Left renal pelvis (tissue), 4 donors: Measurements from ENCODE around the gene KRCC1. TPM values are rescaled to one million over a fixed set of nuclear protein-coding genes. Genes with fewer than 3 reads are reported as not detected.

Source experiments
- DNase-seq, 4 donors: peaks; one replicate each; pipeline ENCODE4 v3.0.0-alpha.2; 2013; ENCODE audit warnings: low read depth in 4 of 4, low spot score in 3 of 4
- polyA plus RNA-seq, 4 donors: library from polyadenylated mRNA; unstranded; fragments of 120-200 nt; gene quantifications; one replicate each; pipeline ENCODE4 v1.2.1, GENCODE V29; 2013; ENCODE audit not compliant: insufficient read length in 4 of 4

The KRCC1 gene
- 10 to 100 TPM; 40.5 to 64.5 (median 57.1) TPM for polyA plus RNA-seq

DNA sequence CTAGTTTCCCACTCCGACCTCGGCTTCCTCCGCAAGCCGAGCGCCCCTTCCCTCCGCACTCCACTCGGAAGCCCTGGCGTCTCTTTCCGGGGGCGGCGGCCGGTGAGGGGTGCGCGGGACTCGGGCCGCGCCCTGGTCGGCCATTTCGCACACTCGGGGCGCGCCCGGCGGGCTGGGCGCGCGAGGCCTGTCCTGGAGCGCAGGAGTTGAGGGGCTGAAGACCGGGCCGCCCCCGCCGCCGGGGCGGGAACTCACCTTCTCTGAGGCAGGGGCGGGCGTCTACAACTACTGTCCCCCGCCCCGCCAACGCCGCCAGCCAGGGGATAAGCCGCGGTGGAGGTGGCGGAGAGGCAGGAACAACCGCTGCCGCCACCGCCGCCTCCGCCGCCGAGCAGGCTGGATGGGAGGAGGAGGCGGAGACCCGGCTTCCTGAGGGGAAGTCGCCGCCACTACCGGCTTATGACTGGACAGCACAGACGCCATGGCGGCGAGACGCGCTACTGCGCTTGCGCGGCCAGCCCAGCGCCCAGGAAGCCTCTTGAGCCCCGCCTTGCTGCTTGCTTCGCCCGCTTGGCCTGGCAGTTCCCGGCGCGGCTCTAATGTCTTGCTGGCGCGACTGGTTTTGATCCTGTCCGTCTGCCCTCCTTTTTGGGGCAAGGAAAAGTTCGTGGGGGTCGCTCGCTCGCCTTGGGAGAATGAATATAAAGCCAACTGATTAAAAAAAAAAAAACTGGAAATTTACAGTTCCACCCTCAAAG lies at the start of gene KRCC1:
TSS of gene KRCC1 (minus strand) at position 413 of the 758 bp plus-strand sequence. CDS start 27,220 bp downstream, outside the sequence.
- peak; percentile 88 to 90 (median 89) for DNase-seq

DNA sequence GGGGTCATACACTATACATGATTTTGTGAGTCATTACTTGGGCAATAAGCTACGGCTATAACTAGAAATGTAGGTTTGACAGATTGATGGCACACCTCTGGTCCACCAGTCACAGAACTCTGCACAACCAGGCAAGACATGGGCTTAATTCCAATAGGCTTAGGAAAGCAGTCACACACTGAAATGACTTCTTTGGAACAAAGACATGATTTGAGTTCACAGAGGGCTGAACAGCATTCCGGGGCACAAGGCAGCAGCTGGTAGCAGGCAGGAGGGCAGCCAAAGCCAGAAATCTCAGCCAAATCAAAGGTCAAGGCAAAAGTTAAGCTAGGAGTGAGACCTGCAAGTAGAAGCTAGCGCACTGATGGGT lies 44.9 kb upstream of the KRCC1 start:
- no peak for DNase-seq

DNA sequence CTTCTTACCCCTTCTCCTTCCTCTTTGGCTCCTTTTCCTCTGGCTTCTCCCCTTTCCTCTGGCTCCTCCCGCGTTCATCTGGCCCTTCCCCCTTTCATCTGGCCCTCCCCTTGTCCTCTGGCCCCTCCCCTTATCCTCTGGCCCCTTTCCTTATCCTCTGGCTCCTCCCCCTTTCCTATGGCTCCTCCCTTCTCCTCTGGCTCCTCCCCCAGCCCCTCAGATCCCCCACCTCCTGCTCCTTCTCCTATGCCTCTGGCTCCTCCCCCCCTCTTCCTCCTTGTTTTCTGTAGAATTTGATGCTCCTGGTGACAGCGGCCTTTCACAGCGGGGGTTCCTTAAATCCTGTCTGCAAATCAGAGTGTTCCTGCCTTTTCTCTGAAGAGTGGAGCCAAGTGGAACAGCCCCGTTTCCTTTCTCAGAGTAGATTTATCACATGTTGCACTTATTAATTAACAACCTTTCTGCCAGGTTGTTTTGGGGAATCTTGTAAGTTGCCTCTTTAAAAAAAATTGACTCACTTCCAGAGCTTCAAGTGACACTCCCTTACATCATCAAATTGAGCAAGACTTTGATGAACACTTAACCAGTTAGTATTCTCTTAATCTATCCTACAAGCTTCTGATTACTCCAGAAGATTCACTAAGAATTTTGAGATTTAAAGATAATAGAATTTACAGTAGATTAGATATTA lies 44.4 kb upstream of the KRCC1 start:
- no peak for DNase-seq

DNA sequence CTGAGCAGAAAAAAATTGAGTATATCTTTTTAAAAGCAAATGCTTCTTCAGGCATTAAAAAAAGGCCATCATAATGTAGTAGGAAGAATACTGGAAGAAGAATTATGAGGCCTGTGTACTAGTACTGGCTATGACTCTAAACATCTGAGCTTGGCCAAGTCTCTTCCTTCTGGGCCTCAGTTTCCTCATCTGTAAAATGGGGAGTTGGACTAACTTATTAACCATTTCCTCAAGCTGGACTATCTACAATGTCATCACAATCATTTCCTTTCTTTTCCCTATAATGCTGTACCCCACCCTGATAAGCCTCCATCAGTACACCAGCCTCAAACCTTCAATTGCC lies 42.9 kb upstream of the KRCC1 start:
- DNase-seq, result no peak

DNA sequence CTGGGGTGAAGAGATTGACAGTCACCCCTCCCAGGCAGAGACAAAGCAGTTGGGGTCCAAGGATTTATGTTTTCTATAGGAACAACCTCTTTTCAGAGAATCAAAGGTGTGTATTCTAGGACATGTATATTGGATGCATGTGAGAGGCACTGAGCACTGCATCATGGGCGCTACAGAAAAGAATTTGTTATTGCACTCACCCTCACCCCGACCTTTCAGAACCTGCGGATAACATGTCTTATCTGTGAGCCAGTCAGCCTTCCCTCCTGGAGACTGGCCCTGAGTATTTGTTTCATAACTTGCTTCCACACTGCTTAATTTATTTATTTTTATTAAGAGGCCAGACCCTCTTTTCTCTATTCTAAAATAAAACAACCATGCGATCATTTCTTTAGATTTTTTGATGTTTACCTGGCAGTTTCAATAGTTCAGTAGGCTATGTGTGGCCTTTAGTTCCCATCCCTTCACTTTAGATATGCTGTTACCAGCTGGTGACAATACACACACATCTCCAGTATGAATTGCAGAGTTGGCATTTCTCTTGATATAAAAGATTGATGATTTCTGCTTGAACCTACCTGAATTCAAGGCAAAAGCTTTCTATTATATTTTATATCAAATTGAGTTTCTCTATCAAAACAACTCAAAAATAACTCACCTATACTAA lies 42.4 kb upstream of the KRCC1 start:
- DNase-seq, result no peak

DNA sequence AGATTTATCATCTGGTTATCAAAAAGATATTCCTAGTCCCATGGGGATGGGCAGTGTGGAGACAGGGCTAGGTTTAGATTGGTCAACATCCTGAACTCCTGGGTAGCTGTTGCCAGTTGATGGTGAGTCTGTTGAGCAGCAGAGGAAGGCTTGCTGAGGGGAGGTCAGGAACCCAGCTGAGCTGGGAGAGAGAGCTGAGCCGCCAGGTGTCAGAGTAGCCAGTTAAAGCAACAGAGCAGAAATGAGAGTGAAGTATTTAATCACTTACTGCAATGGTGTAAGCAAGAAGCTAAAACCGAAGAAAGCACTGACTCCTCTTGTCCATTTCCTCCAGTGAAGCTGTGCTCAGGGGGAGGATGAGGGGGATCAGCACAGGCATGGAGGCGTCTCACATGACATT lies 41.6 kb upstream of the KRCC1 start:
- DNase-seq, result no peak

DNA sequence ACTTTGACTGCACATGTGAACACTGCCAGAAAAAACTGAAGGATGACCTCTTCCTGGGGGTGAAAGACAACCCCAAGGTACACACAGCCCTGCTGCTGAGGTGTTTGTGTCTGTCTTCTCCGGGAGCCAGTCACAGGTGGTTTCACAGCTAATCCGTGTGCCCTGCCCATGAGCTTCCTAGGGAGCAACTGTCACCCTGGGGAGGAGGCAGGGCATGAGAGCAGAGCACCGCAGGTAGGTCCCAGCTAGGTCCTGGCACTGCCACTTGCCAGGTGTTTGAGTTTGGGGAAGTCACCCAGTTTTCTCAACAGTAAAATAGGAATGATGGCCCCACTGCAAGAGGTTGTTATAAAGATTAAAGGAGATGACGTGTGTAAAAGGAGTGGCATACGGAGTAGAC lies 41.1 kb upstream of the KRCC1 start:
- DNase-seq, result no peak

DNA sequence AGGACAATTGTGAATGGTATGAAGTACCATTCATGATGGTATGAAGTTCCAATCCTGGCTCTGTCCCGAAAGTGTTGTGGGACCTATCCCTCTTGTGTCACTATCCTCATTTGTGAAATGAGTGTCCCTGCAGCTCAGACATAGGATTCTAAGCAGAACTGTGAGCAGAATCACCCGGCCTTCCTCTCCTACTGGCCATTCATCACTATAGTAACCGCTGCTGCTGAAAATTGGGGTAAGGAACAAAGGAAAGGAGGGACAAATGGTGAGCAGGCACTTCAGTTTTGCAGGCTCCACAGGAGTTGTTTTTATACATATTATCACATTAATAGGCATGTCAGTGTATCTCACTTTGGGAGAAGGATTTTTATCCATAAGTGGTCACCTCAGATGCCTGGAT lies 39.4 kb upstream of the KRCC1 start:
- no peak for DNase-seq

DNA sequence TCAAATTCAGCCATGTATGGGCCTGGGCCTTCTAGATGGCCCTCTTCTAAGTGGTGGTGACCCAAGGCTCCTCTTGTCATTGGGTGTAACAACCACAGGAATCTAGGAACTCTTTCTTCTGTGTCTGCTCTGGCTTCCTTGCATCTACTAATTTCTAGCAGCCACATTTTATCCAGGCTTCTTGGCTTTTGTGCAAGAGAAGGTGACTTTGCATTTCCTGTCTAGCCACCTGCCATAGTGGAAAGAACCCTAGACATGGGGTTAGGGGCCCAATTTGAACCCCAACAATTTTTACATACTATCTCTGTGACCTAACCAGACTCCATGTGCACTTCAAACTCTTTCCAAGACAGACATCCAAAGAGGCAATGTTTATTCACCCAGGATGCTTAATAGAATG lies 37.2 kb upstream of the KRCC1 start:
- DNase-seq, result no peak

DNA sequence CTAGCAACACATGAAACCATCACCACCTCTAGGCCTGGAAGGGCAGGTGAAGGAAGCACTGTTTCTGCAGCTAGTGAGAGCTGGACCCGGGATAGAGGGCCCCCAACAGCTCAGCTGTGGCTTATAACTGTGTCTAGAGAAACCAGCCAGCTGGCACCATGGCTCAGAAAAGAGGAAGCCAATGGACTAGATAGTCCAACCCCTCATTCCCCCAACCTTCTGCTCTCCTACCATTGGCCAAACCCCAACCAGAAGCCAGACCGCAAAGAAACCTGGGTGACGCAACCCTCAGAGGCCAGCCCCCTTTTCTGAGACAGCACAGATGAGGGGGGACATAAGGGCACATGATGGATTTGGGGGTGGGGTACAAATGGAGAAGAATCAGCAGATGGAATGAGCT lies 36.4 kb upstream of the KRCC1 start:
- DNase-seq, result no peak

DNA sequence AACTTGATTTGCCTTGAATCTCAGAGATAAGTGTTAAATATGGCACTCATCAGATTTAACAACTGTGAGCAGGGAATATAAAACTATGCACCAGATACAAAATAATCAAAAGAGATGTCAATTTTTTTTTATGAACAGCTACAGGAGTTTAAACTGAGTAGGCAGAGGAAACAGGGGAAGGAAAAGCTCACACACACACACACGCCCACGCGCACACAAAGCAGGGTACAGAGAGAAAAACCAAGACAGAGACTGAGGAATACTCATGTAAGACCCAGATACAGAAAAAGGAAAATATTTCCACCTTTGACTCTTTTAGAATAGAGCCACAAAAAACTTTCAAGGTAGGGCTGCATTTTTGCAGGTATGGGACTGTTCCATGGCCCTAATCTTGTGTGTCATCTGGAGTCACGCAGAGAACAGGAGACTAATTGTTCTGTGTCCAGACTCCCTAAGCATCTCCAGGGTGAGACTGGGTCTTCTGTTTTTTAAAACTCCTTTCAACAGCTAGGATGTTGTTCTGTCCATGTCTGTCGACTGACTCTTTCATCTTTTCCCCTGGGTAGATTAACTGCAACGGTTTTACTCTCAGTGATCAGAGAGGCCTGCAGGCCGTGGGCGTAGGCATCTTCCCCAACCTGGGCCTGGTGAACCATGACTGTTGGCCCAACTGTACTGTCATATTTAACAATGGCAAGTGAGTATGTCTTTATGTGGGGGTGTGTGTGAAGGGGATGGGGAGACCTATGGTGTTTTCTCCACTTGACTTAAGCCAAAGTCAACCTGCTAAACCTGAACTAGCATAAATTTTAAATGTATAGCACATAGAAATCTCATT lies 35.1 kb upstream of the KRCC1 start:
- no peak for DNase-seq

DNA sequence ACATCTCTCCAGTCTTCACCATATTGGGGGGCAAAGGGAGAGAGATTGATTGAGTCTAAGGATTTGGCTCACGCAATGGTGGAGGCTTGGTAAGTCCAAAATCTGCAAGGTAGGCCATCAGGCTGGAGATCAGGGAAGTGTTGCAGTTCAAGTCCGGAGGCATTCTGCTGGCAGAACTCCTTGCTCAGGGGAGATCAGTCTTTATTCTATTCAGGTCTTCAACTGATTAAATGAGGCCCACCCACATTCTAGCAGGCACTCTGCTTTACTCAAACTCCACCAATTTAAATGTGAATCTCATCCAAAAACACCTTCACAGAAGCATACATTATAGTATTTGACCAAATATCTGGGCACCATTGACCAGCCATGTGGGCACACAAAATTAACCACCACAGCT lies 33.4 kb upstream of the KRCC1 start:
- DNase-seq, result no peak

DNA sequence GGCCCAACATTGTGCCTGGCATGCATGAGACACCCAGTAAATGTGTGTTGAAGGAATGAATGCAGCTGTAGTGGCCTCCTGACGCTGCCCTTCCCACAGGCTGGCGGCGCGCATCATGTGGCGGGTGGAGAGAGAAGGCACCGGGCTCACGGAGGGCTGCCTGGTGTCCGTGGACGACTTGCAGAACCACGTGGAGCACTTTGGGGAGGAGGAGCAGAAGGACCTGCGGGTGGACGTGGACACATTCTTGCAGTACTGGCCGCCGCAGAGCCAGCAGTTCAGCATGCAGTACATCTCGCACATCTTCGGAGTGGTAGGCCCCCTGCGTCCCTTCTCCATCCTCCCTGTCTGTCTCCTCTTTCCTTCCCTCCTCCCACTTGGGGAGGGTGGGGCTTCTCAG lies 32.2 kb upstream of the KRCC1 start:
- no peak for DNase-seq

DNA sequence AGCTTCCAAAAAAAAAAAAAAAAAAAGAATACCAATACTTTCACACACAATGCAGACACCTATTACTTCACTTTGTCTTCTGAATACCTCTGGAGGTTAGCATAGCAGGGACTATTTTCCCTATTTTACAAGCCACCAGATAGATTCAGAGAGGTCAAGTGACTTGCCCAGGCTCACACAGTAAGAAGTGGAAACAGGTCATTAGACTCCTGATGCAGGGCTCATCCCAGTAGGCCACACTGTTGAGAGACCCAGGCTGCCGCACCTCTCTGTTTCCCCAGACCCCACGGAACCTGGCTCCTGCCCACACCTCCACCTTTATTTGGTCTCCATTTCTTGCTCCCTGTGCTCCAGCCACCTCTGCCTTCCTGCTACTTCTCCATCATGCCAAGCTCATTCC lies 31.5 kb upstream of the KRCC1 start:
- DNase-seq, result no peak

DNA sequence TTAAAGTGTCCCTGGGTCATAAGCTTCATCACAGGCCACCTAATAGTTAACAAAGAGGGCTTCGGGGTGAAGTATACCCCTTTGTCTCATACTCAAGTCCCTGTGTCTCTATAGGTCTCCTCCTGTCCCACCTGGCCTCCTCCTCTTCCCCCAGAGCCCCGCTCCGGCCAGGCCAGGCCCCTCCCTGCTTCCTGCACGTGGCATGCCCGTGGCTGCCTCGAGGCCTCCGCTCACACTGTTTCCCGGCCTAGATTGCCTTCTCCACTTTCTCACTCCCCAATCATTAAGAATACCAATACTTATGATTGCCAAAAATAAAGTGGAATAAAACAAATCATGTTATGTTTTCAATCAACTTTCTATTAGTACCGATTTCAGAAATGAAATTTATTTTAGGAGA lies 30.8 kb upstream of the KRCC1 start:
- DNase-seq, result no peak

DNA sequence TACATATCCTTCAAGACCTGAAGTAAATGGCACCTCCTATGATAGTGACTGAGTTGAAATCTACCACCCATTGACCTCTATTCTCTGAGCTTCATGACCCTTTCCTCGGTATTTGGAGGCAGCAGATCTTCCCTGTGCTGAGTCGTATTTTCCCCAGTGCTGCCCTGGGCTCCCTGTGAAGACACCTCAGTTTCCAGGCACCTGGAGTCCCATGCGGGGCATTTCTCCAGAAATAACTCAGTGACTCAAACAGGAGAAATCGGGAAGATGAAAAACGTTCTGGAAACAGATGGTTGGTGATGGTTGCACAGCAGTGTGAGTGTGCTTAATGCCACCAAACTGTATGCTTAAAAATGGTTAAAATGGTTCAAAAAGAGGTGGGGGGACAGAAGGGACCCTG lies 30.0 kb upstream of the KRCC1 start:
- DNase-seq, result no peak

DNA sequence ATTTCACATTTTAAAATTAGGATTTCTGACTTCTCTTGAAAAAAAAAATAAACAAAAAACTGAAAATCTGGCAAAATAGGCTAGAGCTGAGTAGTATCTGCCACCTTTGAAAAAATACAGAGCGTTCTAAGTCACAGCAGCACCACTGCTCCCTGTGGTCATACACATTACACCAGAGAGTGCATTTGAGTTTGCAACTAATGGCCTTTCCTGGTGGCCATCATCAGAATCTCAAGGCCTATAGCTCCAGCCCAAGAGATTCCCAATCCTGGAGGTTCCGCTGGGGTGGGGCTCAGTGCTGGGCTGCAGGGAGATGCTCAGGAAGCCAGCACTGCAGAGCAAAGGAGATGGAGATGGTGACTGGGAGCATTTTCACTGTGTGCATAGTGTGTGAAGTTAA lies 29.5 kb upstream of the KRCC1 start:
- no peak for DNase-seq

DNA sequence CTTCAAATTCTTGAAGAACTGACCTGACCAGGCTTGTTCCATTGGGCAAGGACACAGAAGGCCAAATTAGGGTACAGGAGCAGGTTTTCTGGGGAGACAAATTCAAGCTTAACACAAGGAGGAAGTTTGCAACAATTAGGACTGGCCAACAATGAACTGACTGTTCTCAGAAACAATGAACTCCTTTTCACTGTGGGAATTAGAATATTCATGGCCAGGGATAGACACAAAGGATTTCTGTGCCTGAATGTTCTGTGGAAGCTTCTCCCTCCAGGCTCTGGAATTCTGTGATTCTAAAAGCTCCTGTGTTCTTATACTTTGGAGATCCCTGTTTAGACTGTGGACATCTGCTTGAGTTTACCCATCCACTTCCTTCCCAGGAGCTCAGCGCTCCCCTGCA lies 27.2 kb upstream of the KRCC1 start:
- DNase-seq, result no peak

DNA sequence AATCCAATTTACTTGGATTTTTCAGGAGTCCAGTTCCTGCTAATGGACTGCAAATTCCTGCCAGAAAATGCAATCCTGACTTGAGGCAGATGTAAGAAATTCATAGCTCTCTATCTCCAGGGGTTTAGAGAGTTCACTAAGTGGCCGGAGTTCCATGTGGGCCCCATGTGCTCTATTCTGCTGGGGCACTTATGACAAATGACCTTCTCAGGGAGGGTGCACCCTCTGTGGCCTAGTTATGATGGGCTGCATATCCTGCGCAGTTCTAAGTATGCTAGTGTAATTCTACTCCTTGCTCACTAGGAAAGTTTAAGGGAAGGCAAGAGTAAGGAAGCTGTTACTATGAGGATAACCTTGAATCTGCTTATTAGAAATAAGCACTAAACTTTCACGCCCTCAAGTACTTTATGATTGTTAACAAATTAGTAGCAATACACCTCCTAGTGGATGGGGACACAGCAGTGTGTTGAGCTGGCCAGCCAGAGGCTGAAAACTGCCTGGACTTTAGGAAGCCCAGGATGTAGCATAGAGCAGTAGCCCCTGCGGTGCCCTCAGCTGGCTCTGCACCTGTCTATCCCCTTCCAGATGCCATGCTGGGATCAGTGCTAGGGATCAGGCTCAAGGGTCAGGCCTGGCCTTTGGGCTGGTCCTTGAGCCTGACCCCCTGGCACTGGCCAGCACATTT lies 26.5 kb upstream of the KRCC1 start:
- DNase-seq, result no peak

DNA sequence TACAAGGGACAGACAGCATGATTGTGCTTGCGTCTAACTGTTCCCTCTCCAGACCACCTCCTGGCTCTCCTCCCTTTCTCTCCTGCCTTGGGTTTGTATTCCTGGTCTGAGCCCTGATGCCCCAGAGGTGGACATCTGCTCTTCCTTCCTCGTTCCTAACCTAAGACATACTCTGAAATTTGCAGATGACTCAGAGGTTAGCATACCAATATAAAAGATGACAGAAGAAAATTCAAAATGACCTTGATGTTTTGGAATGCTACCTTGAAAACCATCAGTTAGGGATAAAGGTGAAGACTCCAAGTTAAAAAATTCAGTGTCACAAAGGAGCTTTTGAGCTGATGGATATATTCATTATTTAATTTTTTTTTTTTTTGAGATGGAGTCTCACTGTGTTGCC lies 25.0 kb upstream of the KRCC1 start:
- DNase-seq, result no peak
